Mesothelial cell of epicardium (in vitro differentiated cells): Measurements from ENCODE around the gene BPIFB6. TPM values are rescaled to one million over a fixed set of nuclear protein-coding genes. Genes with fewer than 3 reads are reported as not detected.

Source experiments
- DNase-seq, 2 experiments: peaks; one replicate each; pipeline ENCODE4 v3.0.0; 2021; ENCODE audit warnings: low spot score in 2 of 2; ENCODE audit not compliant: unreplicated experiment in 2 of 2
- H3K27ac Mint-ChIP-seq: 2 replicates; pipeline ENCODE4 v1.8.0; 2021; ENCODE audit warnings: mixed read lengths
- H3K27me3 Mint-ChIP-seq: 2 replicates; pipeline ENCODE4 v1.8.0; 2021; ENCODE audit warnings: low read depth, mixed read lengths
- H3K36me3 Mint-ChIP-seq: 2 replicates; pipeline ENCODE4 v1.8.0; 2021; ENCODE audit warnings: mixed read lengths
- H3K4me1 Mint-ChIP-seq: 2 replicates; pipeline ENCODE4 v1.8.0; 2021; ENCODE audit warnings: mixed read lengths
- H3K4me3 Mint-ChIP-seq: 2 replicates; pipeline ENCODE4 v1.8.0; 2021; ENCODE audit warnings: mild to moderate bottlenecking, moderate library complexity, mixed read lengths
- H3K9me3 Mint-ChIP-seq: 2 replicates; pipeline ENCODE4 v1.8.0; 2021; ENCODE audit warnings: mixed read lengths
- total RNA-seq: library from RNA; stranded (reverse); gene quantifications from 3 replicates; pipeline ENCODE4 v1.2.1, GENCODE V29; 2021
- TF ChIP-seq, protein P1 (sequence below): fragments of 200-600 bp; sonication (generic); IDR thresholded peaks from one replicate; pipeline ENCODE4 v1.5.0; 2021; ENCODE audit warnings: antibody characterized with exemption; ENCODE audit not compliant: unreplicated experiment

BPIFB6 gene, protein sequence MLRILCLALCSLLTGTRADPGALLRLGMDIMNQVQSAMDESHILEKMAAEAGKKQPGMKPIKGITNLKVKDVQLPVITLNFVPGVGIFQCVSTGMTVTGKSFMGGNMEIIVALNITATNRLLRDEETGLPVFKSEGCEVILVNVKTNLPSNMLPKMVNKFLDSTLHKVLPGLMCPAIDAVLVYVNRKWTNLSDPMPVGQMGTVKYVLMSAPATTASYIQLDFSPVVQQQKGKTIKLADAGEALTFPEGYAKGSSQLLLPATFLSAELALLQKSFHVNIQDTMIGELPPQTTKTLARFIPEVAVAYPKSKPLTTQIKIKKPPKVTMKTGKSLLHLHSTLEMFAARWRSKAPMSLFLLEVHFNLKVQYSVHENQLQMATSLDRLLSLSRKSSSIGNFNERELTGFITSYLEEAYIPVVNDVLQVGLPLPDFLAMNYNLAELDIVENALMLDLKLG
- total RNA-seq: not detected in 3 replicates

DNA sequence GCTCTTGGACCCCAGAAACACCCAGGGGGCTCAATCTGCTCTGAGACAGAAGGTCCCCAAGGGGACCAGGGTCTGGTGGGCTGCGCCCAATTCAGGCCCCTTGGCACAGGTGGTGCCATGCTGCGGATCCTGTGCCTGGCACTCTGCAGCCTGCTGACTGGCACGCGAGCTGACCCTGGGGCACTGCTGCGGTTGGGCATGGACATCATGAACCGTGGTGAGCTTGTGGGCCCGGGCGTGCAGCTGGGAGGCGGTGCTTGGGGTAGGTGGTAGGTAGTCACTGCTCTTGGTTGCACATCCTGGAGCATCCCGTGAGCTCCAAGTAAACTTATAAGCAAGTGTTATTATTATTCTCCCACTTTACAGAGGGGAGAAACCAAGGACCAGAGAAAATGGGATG lies at the start of gene BPIFB6:
BPIFB6 (plus strand) TSS at position 118 of the 400 bp plus-strand sequence; CDS start at position 118, 0 bp downstream.
- Mint-ChIP-seq H3K4me3 (no peak within 1 kb of the TSS), H3K9me3 (no peaks in the 10 kb centered on the region), H3K4me1 (no peaks in the 10 kb centered on the region), H3K27me3 (peaks cover 20% of the 10 kb centered on the region), H3K36me3 (no peaks in the 10 kb centered on the region), H3K27ac (no peak within 1 kb of the TSS)
- DNase-seq: no peak
- TF ChIP-seq, protein P1, sequence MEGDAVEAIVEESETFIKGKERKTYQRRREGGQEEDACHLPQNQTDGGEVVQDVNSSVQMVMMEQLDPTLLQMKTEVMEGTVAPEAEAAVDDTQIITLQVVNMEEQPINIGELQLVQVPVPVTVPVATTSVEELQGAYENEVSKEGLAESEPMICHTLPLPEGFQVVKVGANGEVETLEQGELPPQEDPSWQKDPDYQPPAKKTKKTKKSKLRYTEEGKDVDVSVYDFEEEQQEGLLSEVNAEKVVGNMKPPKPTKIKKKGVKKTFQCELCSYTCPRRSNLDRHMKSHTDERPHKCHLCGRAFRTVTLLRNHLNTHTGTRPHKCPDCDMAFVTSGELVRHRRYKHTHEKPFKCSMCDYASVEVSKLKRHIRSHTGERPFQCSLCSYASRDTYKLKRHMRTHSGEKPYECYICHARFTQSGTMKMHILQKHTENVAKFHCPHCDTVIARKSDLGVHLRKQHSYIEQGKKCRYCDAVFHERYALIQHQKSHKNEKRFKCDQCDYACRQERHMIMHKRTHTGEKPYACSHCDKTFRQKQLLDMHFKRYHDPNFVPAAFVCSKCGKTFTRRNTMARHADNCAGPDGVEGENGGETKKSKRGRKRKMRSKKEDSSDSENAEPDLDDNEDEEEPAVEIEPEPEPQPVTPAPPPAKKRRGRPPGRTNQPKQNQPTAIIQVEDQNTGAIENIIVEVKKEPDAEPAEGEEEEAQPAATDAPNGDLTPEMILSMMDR: no peak

DNA sequence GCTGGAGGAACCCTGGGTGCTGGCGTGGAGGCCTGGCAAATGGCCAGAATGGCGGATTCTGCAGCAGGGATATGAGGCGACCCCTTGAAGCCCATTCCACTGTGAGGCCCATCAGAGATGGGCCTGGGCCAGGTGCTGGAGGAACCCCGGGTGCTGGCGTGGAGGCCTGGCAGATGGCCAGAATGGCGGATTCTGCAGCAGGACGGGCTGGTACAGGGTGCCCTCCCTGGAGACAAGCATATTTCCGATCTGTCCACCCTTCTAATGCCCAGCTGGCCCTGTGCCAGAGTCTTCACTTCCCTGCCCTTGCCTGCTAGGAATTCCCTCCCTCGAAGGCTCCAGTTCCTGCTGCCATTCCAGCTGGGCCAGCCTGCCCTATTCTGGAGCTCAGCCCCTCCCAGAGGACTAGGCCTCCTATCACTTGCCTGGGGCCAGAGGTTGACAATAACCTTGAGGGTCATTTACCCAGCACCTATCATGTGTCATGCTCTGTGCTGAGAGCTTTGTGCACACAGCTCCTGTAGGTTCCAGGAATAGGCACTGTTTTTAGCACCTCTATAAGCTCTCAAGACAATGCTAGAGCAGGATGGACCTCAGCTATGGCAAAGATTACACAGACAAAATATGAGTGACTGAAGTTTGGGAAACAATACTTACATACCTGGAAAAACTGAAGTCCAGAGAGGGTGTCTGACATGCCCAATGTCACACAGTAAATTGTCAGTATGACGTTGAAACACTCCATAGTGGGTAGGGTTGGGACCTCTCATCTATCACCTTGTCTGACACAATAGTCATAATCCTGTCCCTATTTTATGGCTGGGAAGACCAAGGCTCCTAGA lies 48.6 kb upstream of the BPIFB6 start:
- DNase-seq: no peak
- Mint-ChIP-seq H3K27ac (peak overlapping the region; percentile 12), H3K27me3 (no peaks in the 10 kb centered on the region), H3K4me3 (no peak overlapping the region), H3K36me3 (no peaks in the 10 kb centered on the region), H3K9me3 (peaks cover 4% of the 10 kb centered on the region), H3K4me1 (peaks cover 4% of the 10 kb centered on the region)
- TF ChIP-seq, protein P1: no peak

DNA sequence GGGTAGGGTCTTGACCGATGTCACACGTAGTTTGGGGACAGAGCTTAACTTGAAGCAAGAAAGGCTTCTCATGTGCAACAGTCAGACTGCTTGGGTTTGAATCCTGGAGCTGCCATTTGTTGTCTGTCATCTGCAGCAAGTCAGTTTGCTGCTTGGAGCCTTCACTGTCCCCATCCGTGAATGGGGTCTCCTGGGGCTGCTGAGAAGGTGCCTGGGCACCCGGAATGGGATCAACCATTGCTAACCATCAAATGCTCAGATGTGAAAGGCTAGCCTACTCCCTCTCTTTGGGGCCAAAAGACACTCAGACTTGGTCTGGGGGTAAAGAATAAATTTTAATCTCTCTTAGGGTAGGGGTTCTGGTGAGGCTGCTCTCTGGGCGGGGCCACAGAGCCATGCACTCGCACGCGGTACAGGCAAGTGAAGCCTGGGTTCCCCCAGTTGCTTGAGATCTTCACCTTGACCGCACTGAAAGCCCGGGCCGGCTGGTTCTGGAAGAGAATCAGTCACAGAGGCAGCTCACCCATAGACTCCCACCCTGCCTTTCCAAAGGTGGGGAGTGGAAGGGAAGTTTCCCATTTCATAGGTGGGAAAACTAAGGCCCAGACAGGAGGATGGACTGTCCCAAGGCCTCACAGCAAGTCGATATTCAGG lies 47.9 kb upstream of the BPIFB6 start:
- H3K9me3 Mint-ChIP-seq: peaks cover 4% of the 10 kb centered on the region
- peaks cover 4% of the 10 kb centered on the region for H3K4me1 Mint-ChIP-seq
- H3K36me3 Mint-ChIP-seq: no peaks in the 10 kb centered on the region
- TF ChIP-seq, protein P1: no peak
- no peak overlapping the region for H3K4me3 Mint-ChIP-seq
- no peak overlapping the region for H3K27ac Mint-ChIP-seq
- H3K27me3 Mint-ChIP-seq: no peaks in the 10 kb centered on the region
- no peak for DNase-seq

DNA sequence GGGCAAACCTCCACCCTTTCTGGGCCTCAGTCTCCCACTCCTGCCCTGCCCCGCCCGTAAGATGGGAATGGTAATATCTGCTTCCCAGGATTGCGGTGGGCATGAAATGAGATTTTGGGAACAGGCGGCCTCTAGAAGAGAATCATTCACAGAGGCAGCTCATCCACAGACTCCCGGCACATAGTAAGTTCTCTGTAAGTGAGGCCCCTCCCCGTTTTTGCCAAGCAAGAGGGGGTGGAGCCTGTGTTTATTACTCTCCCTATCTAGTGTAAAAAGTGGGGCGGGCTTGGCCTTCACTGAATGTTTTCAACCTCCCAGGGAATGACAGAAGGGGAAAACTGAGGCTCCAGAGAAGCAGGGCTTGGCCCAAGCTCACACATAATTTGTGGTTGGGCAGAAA lies 47.3 kb upstream of the BPIFB6 start:
- Mint-ChIP-seq H3K9me3 (peaks cover 4% of the 10 kb centered on the region), H3K27ac (no peak overlapping the region), H3K4me3 (no peak overlapping the region), H3K4me1 (peaks cover 4% of the 10 kb centered on the region), H3K27me3 (no peaks in the 10 kb centered on the region), H3K36me3 (no peaks in the 10 kb centered on the region)
- TF ChIP-seq, protein P1: no peak
- no peak for DNase-seq

DNA sequence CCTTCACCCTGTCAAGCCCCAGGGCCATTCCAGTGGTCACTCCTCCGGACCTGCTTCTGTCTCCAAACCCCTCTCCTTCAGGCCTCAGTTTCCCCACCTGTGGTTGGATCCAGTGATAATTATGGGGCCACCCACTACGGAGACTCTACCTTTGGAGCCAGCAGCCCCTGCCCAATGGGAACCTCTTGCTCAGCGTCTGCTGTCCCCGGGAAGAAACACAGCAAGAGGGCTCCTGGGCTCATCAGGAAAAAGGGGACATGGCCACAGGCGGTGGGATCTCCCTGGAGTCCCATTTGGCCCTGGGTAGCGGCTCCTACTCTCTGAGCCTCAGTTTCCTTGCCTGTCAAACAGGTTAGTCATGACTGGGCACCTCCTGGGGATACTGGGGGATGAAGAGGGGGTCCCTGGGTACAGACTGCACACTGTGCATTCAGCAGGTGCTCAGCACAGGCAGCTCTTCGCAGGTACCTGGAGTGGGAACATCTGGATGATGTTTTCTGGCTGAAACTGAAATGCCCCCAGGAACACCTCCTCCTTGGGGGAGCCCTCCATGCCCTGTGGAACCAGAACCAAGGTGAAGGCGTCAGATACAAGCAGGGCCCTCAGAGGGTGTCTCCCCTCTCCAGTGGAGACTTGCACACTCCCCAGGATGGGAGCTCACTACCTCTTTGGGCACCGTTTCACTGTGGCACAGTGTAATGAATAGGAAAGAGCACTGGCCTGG lies 46.7 kb upstream of the BPIFB6 start:
- Mint-ChIP-seq H3K9me3 (peaks cover 4% of the 10 kb centered on the region), H3K27ac (no peak overlapping the region), H3K36me3 (no peaks in the 10 kb centered on the region), H3K4me1 (peaks cover 4% of the 10 kb centered on the region), H3K4me3 (no peak overlapping the region), H3K27me3 (no peaks in the 10 kb centered on the region)
- no peak for DNase-seq
- TF ChIP-seq, protein P1: no peak
